ENCODE data around the gene MORC2.

The MORC2 gene

GRCh38 chr22:30979932-30980331 lies 11.4 kb upstream of the MORC2 start:
- H3K4me3 ChIP-seq (ENCODE audit: low read depth, low read length), result no peak overlapping the region
- no peak for TF ChIP-seq CTCF (IDR thresholded peaks at IDR 0.05; ENCODE audit: low read depth, low read length)
- in situ Hi-C loops (cut with HindIII; ENCODE audit: low sequenced_read_pairs), result no loop called here
- no peak for DNase-seq (ENCODE audit: low read depth, low spot score)

GRCh38 chr22:30978304-30978962 lies 9.9 kb upstream of the MORC2 start:
- in situ Hi-C loops (cut with HindIII; ENCODE audit: low sequenced_read_pairs), result no loop called here
- H3K4me3 ChIP-seq (ENCODE audit: low read depth, low read length), result no peak overlapping the region
- no peak for TF ChIP-seq CTCF (IDR thresholded peaks at IDR 0.05; ENCODE audit: low read depth, low read length)
- DNase-seq (ENCODE audit: low read depth, low spot score), result no peak

- peak overlapping the region; percentile 74 for H3K4me3 ChIP-seq (ENCODE audit: low read depth, low read length)
- in situ Hi-C loops (cut with HindIII; ENCODE audit: low sequenced_read_pairs), result no loop called here
- TF ChIP-seq CTCF (IDR thresholded peaks at IDR 0.05; ENCODE audit: low read depth, low read length), result no peak
- DNase-seq (ENCODE audit: low read depth, low spot score), result no peak
Observed at GRCh38 chr22:30970356-30970746, 1.8 kb upstream of the MORC2 start.

GRCh38 chr22:30969532-30970355 lies 1.2 kb upstream of the MORC2 start:
- H3K4me3 ChIP-seq (ENCODE audit: low read depth, low read length), result peak overlapping the region; percentile 74
- no peak for TF ChIP-seq CTCF (IDR thresholded peaks at IDR 0.05; ENCODE audit: low read depth, low read length)
- in situ Hi-C loops (cut with HindIII; ENCODE audit: low sequenced_read_pairs), result no loop called here
- DNase-seq (ENCODE audit: low read depth, low spot score), result peak; percentile 44

- no peak for TF ChIP-seq CTCF (IDR thresholded peaks at IDR 0.05; ENCODE audit: low read depth, low read length)
- in situ Hi-C loops (cut with HindIII; ENCODE audit: low sequenced_read_pairs), result no loop called here
- peak; percentile 99 for DNase-seq (ENCODE audit: low read depth, low spot score)
- peak within 1 kb of the TSS; percentile 74 for H3K4me3 ChIP-seq (ENCODE audit: low read depth, low read length)
Observed at GRCh38 chr22:30968924-30969531, 454 bp upstream of the MORC2 start, which contains the start of gene TUG1. TUG1 (plus strand) TSS chr22:30969265.

GRCh38 chr22:30964858-30965257 lies 3.7 kb downstream of the MORC2 start:
- in situ Hi-C loops (cut with HindIII; ENCODE audit: low sequenced_read_pairs), result no loop called here
- no peak overlapping the region for H3K4me3 ChIP-seq (ENCODE audit: low read depth, low read length)
- TF ChIP-seq CTCF (IDR thresholded peaks at IDR 0.05; ENCODE audit: low read depth, low read length), result no peak
- DNase-seq (ENCODE audit: low read depth, low spot score), result no peak

Measured in astrocyte of the spinal cord (primary cell).